GM19467 (cell line): Measurements from ENCODE around the gene SMCHD1.

ENCODE experiments used
- ATAC-seq: cut with Tn5 transposase; IDR thresholded peaks from one replicate; pipeline ENCODE4 v1.9.1; 2021; ENCODE audit warnings: mild to moderate bottlenecking, moderate library complexity; ENCODE audit not compliant: unreplicated experiment

The SMCHD1 gene

DNA sequence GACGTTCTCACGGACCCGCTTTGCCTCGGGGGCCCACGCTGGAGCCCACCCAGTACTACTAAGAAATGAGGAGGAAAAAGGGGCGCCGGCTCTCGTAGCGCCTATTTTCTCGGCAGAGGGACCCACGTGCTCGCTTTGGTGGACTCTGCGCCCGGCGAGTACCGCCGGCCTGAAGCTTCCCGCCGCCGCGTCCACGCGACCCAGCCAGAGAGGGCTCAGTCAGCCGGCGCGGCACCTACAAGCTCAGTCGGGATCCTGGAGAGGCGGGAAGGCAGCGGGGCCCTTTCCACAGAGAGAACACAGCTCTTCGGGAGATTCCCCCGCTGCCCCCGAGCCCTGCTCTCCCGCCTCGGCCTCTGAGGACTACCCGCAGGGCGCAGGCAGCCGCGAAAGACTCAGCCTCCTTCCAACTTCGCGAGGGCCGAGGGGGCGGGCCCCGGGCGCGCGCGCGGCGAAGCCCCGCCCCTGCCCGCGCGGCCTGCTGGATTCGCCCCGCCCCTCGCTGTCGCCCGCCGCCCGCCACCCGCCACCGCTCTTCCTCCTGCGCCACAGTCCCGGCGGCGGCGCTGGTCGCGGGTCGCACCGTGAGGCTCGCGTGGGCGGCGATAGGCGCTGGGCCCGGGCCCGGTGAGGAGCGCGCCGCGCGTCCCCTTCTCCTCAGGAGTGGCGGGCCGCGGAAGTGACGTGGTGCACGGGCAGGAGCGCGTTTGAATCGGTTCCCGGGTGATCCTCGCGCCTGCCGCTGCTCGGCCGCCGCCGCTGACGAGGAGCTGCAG, at the start of gene SMCHD1:
TSS of gene SMCHD1 (plus strand) at position 549 of the 776 bp plus-strand sequence. CDS start 350 bp downstream, outside the sequence.
- ATAC-seq: peak; percentile 62

DNA sequence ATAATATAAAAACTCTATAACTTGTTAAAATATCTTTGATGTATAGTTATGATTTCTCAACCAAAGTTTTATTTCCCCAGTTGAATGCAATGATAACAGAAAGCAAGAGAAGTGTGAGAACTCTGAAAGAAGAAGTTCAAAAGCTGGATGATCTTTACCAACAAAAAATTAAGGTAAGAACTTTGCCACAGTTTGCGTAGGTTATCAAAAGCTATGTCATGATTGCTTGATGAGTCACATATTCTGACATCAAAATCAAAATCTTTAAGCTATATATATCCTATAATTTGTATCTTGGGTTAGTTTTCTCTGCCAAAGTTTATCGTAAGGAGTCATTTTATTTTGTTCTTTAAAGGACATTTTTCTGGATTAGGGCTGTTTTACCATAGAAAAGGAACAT, 49.2 kb upstream of the SMCHD1 start:
- no peak for ATAC-seq

DNA sequence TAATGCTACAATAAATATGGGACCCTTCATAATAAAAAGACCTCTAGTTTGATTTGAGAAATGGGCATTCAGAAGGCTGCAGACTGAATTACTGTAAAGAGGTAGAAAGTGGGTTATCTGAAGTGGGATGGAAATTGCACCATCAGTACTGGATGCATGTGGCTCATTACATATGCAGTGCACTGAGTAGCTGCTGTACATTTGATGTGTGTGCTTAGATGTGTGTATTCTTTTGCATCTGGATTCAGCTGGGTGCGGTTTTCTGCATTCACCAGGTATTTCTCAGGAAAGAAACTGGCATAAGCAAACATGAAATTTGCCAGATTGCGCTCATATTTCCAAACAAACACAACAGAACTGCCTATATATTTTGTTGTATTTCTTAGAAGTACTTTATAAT, 45.9 kb upstream of the SMCHD1 start:
- ATAC-seq: no peak

DNA sequence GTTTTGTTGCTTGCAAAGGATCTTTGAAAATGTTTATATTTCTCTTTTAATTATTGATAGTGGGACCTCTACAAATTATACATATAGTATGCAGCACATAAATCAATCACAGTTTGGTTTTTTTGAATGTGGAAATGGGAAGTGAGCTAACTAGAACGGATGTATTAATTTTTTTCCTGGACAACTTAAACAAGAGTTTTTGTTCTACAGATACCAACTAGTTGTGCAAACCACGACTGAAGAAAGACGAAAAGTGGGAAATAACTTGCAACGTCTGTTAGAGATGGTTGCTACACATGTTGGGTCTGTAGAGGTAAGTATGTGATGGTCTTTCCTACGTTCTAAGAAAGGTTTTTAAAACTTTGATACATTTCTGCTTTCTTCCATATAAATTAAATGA, 45.0 kb upstream of the SMCHD1 start:
- ATAC-seq: no peak

DNA sequence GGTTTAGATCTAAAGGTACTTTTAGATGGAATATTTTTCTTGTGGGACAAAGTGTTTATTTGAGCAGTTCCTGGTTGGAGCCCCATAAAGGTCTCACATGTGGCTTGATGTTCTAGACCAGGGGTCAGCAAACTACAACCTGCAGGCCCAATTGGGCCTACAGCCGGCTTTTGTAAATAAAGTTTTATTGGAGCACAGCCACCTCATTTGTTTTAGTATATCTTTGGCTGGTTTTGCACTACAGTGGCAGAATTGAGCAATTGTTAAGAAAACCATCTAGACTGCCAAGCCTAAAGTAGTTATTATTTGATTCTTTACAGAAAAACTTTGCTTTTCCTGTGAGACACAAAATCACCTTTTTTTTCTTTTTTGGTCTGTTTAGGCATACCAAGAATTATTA, 42.5 kb upstream of the SMCHD1 start:
- ATAC-seq: no peak

DNA sequence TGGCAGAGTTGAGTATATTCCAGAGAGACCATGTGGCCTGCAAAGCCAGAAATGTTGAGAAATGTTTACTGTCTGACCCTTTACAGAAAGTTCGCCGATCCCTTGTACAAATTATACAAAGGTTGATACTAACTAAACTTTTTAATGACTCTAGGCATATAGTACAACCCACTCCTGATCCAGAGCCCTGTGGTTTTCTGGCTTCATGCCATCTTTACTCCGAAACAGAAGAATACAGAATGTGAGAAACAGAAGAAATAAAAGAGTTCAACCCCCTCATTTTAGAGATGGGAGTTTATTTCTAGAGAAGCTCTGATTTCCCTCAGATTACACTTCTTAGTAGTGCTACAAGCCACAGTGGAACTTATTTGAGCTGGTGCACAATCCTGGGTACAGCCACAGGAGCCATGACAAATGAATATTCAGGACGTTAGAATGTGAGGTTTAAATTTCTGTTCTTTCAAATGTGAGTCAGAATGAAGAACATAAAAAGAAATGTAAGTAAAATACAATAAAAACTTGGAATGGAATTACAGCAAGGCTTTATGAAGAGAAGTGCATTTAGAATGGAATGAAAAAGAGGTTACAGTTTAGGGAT, 38.0 kb upstream of the SMCHD1 start:
- no peak for ATAC-seq

DNA sequence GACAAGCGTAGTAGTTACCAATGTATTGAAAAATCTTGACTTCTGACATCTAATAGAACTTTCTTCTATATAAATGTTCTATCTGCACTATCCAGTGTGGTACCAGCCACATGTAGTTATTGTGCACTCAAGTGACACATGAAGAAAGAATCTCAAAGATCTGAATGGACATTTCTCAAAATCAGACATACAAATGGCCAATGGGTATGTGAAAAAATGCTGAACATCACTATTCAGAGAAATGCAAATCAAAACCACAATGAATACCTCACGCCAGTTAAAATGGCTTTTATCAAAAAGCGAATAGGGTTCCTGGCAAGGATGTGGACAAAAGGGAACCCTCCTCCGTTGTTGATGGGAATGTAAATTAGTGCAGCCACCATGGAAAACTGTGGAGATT, 37.5 kb upstream of the SMCHD1 start:
- ATAC-seq: no peak

DNA sequence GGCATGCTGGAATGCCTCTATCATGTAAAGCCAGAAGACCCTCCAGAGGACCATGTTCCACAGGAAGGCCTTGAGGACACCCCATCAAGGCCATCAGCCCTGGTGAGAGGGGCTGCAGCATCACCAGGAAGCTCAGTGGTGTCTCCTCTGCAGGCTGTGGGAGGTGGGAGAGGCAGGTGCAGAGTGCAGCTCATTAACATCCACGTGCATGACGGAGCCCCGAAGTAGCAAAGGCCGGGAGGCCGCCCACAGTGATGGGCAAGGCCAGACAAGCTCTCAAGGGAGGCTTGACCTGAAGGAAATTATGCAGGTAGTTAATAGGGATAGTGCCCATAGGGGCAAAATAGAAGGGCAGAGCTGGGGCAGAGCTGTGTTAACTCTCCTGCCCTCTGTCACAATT, 30.3 kb upstream of the SMCHD1 start:
- ATAC-seq: no peak

DNA sequence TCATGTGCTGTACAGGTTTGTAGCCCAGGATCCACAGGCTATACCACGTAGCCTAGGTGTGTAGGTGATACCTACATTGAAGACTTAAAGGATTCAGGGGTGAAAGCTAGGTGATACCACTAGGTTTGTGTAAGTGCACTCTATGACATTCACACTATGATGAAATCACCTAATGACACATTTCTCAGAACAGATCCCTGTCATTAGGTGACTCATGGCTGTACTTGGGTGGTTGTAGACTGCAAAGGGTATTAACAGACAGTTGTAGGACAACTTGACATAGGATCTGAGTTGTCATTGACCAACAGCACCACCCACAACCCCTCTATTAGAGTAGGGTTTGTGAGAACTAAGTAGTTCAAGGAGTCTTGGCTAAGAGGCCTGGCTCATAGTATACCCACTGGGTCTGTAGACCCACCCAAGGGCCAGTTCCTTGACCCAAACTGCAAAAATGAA, 27.7 kb upstream of the SMCHD1 start:
- no peak for ATAC-seq

DNA sequence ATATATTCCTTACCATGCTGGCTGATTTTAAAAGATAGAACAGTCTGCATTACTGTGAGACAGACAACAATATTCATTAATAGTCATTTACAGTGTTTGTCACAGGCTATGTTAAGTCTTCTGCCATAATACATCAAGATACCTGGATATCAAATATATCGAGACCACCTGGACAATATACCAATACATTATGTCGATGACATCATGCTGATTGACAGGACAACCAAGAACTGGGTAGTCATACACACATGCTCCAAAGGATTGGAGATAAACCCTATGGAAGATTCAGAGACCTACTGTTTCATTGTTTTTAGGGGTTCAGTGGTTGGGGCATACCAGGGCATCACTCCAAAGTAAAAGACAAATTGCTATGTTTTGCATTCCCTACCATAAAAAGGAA, 26.5 kb upstream of the SMCHD1 start:
- ATAC-seq: no peak

DNA sequence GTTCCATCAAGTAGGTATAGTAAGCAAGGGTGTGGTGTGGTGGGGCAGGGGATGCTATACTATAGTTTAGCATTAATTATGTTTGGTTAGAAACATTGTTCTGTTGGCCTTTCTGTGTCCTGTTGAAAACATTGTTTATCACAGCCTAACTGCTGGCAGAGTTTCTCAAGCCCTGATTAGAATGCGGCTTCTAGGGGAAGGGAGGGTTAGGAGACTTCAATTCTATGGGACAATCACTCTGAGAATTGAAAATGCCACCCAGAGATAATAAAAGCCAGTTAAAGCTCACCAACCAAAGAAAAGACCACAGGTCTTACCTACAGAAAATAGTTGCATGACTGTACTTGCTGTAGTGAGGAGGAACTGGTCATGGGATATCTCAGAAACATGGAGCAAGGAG, 19.9 kb upstream of the SMCHD1 start:
- no peak for ATAC-seq

DNA sequence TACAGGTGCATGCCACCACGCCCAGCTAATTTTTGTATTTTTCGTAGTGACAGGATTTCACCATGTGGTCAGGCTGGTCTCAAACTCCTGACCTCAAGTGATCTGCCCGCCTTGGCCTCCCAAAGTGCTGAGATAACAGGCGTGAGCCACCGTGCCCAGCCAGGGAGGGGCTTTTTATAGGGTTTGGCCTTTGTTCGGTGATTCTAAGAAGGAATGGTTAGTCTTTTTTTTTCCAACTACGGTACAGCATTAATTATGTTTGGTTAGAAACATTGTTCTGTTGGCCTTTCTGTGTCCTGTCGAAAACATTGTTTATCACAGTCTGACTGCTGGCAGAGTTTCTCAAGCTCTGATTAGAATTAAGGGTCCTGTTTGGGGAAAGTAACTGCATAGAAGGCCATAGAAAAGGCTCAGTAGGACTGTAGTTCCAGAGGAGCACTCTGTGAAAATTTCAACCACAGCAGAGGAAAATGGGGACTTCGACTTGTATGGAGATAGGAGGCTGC, 19.3 kb upstream of the SMCHD1 start:
- no peak for ATAC-seq

DNA sequence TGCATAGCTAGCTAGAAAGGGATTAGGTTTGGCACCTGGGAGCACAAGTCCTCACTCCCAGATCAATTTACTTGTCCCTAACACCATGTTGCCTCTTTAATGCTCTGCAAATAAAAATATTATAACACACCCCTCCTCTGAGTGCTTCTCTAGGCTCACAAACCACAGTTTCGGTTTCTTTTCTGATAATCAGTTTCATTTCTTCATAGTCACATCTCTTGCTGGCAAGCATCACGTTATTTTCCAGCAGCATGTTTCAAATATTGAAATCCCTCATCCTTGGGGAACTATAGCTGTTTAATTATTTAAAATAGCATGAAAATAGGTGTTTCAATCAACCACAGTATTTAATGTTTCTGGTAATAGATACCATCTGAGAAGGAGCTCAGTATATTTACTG, 13.9 kb upstream of the SMCHD1 start:
- peak; percentile 73 for ATAC-seq

DNA sequence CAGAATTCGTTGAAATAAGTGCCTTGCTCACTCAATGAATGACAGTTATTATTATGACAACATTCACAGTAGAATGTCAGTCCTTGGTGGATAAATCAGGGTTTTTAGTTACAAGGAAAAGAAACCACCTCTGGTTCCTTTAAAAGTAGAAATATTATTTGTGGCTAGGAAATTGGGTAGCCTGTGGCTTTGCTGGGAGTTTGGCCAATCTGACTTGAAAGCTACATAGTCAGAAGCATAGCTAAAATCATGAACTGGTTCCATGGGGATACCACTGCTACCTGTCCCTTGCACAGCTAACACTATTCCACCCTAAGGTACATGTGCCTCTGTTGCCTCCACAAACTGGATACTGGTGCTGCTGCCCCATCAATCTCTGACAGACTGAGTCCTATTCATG, 12.8 kb upstream of the SMCHD1 start:
- ATAC-seq: no peak

DNA sequence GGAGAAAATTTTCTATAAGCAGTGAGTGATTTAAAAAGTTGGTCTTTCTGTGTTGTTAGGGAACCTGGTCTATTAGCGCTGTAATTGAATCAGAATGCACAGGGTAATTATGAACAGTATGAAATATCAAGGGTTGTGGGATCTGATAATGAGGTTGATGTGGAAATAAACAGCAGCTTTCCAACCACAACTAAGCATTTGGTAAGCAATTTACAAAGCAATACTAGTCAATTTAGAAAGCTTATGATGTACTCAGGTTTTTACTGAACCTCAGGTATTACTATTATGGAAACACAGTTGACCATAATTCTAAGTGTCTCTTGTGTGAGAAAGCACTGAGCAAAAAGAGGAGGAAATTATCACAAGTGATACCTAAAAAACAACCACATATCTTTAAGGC, 11.0 kb upstream of the SMCHD1 start:
- no peak for ATAC-seq

DNA sequence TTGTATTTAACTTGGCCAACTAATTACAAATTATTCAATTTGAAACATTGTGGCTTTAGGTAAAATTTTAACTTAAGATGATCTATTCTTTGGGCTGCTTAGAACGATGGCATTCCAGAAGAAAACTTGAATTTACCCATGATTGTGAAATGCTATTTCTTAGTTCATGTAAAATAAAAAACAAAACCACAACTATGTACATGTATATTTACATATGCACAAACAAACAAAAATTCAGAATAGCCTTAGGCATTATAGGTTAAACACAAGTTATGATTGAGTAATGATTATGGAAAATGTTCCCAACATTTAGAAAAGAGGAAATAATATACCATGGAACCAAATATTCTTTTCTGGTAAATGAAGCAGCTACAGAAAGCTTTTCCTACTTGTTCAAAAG, 3.5 kb upstream of the SMCHD1 start:
- ATAC-seq: no peak

DNA sequence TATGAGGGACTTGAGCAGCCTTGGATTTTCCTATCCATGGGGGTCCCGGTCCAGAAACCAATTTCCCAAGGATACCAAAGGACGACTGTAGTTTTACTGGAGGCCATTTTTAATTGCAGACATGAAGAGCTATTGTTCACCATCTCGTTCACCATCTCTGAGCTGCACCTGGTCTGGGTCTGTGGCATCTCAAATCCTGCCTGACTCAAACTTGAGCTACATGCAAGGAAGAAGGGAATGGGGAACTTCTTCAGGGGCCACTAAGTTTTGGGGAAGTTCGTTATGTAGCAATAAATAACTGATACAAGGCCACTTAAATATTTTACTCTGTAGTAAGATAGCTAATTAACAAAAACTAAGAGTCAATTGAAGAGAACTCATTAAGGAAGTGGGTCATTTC, 2.1 kb upstream of the SMCHD1 start:
- no peak for ATAC-seq

DNA sequence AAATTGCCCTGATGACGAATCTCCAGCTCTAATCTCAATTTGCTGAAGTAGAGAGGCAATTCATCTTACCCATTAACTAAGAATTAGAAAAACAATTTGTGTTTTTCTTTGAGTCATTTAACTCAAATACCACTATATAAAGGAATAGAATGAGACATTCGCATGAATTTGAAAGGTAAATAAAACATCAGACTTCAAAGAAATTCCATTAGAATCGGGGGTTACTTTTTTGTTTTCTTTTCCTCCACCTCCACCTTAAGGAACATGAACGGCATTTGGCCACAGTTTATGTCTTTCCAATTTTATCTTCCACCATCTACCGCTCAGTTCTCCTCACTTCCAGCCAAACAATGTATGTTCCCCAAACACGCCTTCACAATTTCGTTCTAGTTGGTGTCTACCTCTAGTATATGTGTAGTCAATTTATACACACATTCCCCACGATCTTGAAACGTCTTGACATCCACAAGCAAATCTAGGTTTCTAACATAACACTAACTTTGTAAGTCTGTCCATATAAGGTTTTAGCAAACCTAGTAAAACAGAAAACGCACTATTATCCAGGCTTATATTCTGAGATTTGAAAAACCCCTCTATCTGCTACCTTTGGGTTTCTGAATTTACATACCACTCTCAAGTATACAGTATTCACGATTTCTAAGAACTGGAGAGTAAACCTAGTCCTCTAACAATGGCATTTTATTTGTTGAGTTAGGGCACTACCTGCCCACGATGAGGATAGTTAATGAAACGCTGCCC, 1.2 kb upstream of the SMCHD1 start:
- no peak for ATAC-seq

DNA sequence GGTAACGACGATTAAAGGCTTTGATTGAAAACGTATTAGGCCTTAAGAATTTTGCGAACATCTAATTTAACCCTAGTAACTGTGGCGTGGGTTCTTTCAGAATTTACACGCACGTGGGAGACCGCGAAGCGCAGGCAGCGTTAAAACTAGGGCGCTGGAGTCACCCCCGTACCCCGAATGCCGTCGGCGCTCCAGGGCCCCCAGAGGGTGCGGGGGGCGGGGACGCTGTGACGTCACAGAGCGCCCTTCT, 673 bp upstream of the SMCHD1 start:
- peak; percentile 34 for ATAC-seq

DNA sequence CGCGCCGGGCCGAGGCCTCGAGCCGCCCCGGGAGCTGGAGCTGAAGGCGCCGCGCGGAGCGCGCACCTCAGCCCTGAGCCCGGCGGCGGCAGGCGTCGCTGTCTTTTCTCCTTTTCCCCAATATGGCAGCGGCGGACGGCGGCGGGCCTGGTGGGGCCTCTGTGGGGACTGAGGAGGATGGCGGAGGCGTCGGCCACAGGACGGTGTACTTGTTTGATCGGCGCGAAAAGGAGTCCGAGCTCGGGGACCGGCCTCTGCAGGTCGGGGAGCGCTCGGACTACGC, 369 bp downstream of the SMCHD1 start:
- ATAC-seq: no peak

DNA sequence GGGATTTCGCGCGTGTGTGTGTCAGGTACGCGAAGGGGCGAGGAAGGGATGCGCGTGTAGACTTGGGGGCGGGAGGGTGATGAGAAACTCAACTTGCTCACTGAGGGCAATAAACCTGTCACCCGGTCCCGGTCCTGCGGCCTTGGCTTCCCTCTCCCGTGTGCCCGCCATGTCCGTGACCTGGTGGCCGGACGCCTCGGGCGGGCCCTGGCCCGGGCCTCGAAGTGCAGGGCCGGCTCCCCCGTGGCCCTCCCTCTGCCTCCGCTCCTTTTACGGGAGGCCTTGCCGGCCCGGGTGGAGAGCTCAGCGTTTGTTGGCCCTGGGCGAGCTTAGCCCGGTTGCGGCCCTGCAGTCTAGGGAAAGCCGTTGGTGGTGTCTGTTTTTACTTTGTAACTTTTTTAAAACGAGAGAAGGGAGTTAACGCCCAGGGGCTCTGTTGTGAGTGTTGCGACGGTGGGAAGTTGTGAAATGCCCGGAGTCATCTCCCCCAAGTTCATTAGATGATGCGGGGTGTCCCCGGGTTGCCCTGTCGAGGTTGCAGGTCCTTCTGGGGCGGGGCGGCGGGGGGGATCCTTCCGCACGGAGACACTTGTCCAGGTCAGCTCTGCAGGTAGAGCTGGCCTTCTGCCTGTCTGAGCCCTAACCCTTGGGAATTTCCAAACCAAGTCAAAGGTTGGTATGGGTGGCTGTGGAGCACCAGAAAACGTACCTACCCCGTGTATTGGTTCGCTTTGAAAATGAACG, 883 bp downstream of the SMCHD1 start:
- ATAC-seq: peak; percentile 20
